HTERT RPE-1 (cell line): ENCODE results near the gene TTC39B.

ENCODE experiments used
- in situ Hi-C: fragments of 300-500 bp; cut with MboI; formaldehyde crosslinking; loops from 4 replicates; pipeline ENCODE4 v1.14.3; 2020; ENCODE audit warnings: low sequenced_read_pairs

Gene TTC39B

GRCh38 chr9:15137658-15138356, 169.2 kb downstream of the TTC39B start:
- in situ Hi-C loops = no loop called here

DNA sequence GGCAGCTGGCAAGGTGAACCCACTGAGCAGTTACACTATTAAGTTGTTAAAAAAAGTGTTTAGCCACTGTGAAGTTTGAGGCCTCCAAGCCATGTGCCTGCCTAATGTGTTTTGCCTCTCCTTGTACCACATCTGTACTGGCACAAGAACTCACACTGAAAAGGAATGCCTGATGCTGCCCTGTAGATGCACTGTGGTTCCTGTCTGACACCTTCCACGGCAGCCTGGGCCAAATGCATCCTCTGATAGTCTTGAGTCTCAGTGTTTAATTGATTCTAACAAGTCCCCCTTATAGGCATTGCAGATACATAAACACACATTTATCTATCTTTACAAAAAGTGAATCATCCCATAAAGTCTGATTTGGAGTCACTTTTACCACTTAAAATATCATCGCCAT, 169.9 kb downstream of the TTC39B start:
- in situ Hi-C loops = no loop called here

DNA sequence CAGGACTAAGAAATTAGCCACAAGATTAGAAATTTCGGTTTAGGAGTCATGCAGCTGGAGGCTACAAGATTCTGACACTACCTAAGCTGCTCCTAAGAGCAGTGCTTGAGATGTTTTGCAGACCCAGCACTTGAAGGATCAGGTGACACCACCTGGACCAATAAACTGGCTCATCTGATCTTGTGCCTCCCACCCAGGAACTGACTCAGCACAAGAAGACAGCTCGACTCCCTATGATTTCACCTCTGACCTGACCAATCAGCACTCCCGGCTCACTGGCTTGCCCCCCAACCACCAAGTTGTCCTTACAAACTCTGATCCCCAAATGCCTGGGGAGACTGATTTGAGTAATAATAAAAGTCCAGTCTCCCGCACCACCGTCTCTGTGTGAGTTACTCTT, 170.4 kb downstream of the TTC39B start:
- in situ Hi-C loops = no loop called here

GRCh38 chr9:15135164-15135792, 171.7 kb downstream of the TTC39B start:
- in situ Hi-C loops = no loop called here

DNA sequence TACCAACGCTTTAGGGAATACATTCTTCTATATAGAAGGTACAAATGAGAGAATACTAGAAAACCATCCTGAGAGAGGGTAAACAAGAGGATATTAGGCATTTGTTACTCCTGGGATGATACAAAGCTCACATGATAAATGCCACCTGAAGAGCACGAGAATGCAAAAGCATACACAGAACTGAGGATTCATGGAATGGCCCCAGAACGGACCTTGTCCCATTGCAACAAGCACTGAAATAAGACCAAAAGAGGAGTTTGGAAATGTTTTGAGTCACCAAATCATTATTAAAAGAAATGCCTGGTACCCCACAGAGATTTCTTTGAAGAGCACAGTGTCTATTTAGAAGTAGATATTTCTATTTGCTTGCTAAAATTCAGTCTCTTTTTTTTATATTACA, 173.5 kb downstream of the TTC39B start:
- in situ Hi-C loops = no loop called here

DNA sequence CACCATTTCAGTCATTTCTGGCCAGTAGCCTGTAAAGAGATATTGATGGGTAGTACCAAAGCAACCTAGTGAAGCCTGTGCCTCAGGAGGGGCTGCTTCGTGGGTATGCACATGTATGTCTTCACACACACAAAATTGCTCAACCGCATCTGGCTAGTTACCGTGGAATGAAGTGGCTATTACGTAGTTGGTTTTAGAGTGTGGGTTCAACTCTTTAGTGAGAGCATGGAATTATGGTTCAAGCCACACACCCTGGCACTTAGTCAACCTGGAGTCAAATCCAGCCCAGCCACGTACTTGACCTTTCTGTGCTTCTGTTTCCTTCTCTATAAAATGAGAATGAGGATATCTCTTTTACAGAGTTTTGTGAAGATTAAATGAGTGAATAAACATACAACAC, 174.9 kb downstream of the TTC39B start:
- in situ Hi-C loops = no loop called here

GRCh38 chr9:15131094-15131493, 175.9 kb downstream of the TTC39B start:
- in situ Hi-C loops = no loop called here

DNA sequence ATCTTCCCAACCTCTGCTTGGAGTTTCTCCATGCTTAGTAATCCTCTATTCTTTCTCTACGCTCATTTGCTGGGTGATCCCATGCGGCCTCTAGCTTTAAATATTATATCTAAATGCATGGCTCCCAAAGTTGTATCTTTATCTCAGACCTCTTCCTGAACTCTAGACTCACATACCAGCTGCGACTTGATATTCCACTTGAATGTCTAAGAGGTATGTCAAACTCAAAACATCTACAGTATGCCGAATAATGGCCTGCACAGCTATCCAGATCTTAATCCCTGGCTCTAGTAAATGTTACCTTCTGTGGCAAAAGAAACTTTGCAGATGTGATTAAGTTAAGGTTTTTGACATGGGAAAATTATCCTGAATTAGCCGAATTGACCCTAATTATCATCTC, 179.2 kb downstream of the TTC39B start:
- in situ Hi-C loops = no loop called here

DNA sequence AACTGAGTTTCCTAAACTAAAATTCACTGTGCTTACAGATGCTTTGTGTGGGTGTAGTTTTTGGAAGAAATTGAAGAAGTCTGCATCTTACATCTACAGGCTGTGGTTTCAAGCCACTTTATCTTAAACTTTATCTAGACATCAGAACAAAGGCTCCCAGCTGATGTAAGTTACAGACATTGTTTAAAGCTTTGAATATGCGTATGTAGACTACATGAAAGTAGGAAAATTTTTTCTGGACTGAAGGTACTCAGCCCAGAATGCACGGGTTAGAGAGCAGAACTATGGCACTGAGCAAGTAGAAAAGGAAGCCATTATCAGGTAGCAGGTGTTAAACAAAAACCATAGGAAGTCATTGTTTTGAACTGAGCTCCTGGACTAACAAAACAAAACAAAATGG, 185.4 kb downstream of the TTC39B start:
- in situ Hi-C loops = no loop called here

GRCh38 chr9:15116130-15116580, 190.9 kb downstream of the TTC39B start:
- in situ Hi-C loops = no loop called here

- in situ Hi-C loops = no loop called here
These were observed 191.3 kb downstream of the TTC39B start for GRCh38 chr9:15115702-15116101.

DNA sequence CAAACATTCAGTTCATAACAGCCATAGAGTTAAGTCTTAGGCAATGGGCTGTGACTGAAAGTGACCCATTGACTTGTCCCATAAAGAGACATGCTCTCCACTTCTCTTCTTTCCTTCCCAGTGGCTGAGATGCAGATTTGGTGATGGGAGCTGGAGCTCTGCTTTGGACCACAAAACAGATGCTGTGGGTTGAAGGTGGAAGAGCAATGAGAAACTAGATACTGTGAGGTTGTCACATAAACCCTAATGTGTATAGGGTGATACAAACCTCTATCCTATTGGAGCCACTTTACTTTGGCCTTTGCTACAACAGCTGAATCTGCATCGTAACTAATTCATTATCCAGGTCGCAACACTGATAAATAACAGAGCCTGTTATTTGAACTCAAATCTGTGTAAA, 192.0 kb downstream of the TTC39B start:
- in situ Hi-C loops = no loop called here
